GM12873 (cell line): ENCODE results near the gene RXRA.

Source experiments
- TF ChIP-seq, protein P1 (sequence below): IDR thresholded peaks from 2 replicates; pipeline ENCODE4 v1.5.1; 2012; ENCODE audit warnings: low read depth, mild to moderate bottlenecking, moderate library complexity, low read length, control low read depth; ENCODE audit not compliant: insufficient read depth; ENCODE audit errors: missing control alignments

The RXRA gene

GRCh38 chr9:134477342-134477925 lies 151.2 kb downstream of the RXRA start:
- TF ChIP-seq, protein P1, sequence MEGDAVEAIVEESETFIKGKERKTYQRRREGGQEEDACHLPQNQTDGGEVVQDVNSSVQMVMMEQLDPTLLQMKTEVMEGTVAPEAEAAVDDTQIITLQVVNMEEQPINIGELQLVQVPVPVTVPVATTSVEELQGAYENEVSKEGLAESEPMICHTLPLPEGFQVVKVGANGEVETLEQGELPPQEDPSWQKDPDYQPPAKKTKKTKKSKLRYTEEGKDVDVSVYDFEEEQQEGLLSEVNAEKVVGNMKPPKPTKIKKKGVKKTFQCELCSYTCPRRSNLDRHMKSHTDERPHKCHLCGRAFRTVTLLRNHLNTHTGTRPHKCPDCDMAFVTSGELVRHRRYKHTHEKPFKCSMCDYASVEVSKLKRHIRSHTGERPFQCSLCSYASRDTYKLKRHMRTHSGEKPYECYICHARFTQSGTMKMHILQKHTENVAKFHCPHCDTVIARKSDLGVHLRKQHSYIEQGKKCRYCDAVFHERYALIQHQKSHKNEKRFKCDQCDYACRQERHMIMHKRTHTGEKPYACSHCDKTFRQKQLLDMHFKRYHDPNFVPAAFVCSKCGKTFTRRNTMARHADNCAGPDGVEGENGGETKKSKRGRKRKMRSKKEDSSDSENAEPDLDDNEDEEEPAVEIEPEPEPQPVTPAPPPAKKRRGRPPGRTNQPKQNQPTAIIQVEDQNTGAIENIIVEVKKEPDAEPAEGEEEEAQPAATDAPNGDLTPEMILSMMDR: no peak

- TF ChIP-seq, protein P1: no peak
These were observed 151.7 kb downstream of the RXRA start for GRCh38 chr9:134477927-134478326.

- TF ChIP-seq, protein P1: no peak
These were observed 155.5 kb downstream of the RXRA start for GRCh38 chr9:134481762-134482161.

- TF ChIP-seq, protein P1: no peak
These were observed 156.0 kb downstream of the RXRA start for GRCh38 chr9:134482226-134482625.

DNA sequence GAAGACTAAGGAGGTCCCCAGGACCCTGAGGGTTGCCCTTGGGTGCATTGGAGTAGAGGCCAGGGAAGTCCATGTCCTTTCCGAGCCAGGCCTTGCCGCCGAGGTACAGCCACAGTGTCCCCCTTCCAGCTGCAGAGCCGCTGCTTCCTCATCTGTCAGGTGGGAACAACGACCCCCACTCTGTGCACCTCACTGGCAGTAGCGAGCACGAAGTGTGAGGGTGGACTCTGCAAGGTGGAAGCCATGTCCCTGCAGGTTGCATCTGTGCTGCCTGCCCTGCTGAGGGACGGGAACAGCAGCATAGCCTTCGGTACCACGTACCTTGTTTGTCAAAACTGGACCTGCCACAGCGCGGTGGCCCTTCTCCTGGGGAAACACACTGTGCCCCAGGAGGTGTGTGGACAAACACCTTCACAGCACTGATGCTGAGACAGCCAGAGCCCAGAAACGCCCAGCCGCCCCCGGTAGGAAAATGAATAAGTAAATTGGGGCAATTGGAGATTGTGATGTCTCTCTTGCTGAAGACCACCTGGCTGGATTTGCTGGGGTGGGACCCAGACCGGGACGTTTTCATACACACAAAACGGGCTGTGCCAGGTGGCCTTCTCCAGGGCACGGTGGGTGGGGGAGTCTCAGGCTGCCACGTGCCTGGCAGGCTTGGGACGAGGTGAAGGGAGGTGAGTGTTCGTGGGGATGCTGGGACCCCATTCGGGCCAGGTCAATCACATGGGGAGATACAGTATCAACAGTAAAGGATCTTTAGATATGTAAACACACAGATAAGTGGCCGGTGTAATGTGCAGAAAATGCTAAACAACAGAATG lies 157.3 kb downstream of the RXRA start:
- TF ChIP-seq, protein P1: no peak

DNA sequence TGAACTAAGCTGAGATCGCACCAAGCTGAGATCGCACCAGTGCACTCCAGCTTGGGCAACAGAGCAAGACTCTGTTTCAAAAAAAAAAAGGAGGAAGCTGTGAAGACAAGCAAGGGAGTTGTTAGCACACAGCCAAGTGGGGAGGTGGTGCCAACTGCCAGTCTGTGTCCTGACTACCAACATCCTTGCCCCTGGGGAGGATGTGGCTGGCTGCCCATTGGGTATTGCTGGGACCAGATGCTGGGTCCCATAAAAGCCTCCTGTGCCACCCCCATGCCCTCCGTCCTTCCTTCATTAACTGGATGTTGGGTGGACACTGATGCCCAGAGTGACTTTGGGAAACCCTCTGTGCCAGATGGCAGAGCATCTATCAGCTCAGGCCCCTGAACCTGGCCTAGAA lies 158.2 kb downstream of the RXRA start:
- TF ChIP-seq, protein P1: no peak

- TF ChIP-seq, protein P1: no peak
These were observed 159.4 kb downstream of the RXRA start for GRCh38 chr9:134485653-134486052.
